Measurements from ENCODE around the gene DCC. TPM values are rescaled to one million over a fixed set of nuclear protein-coding genes. Genes with fewer than 3 reads are reported as not detected.

DCC gene
- total RNA-seq, 2 donors from 2014 or later, result 0.33 TPM; not detected in 1

GRCh38 chr18:52313213-52313612 is 26.8 kb upstream of the DCC start:
- Histone ChIP-seq H3K9me3 (no peaks in the 10 kb centered on the region), H3K4me3 (no peak overlapping the region), H3K27ac (no peak overlapping the region), H3K27me3 (no peaks in the 10 kb centered on the region), H3K36me3 (replicated peaks in 1 of 2; ENCODE audit: insufficient read depth in 1 of 2, low read depth in 2 of 2) (no peaks in the 10 kb centered on the region), H3K4me1 (peaks cover 14% of the 10 kb centered on the region)
- no peak for DNase-seq
- TF ChIP-seq POLR2A (IDR thresholded peaks at IDR 0.05) (no peak), CTCF (IDR thresholded peaks at IDR 0.05) (no peak)
- no peak for ATAC-seq
- intact Hi-C loops (cut with DNase I), result no loop called here
- WGBS, 2 donors, result 15 to 19% methylated on average over 2 of the region's 2 CpGs

GRCh38 chr18:52319424-52319983 is 20.5 kb upstream of the DCC start:
- Histone ChIP-seq H3K4me1 (no peaks in the 10 kb centered on the region), H3K4me3 (no peak overlapping the region), H3K36me3 (replicated peaks in 1 of 2; ENCODE audit: insufficient read depth in 1 of 2, low read depth in 2 of 2) (no peaks in the 10 kb centered on the region), H3K27me3 (no peaks in the 10 kb centered on the region), H3K27ac (no peak overlapping the region), H3K9me3 (no peaks in the 10 kb centered on the region)
- TF ChIP-seq CTCF (IDR thresholded peaks at IDR 0.05), result no peak
- TF ChIP-seq POLR2A (IDR thresholded peaks at IDR 0.05), result no peak
- intact Hi-C loops (cut with DNase I), result no loop called here
- 65 to 72% methylated on average over 6 of the region's 6 CpGs for WGBS, 2 donors
- ATAC-seq, result no peak
- DNase-seq, result no peak

- intact Hi-C loops (cut with DNase I), result no loop called here
Observed at GRCh38 chr18:52322307-52322706, 17.7 kb upstream of the DCC start.

GRCh38 chr18:52323802-52324201 is 16.2 kb upstream of the DCC start:
- TF ChIP-seq POLR2A (IDR thresholded peaks at IDR 0.05) (no peak), CTCF (IDR thresholded peaks at IDR 0.05) (no peak)
- Histone ChIP-seq H3K27ac (no peak overlapping the region), H3K4me1 (no peaks in the 10 kb centered on the region), H3K36me3 (replicated peaks in 1 of 2; ENCODE audit: insufficient read depth in 1 of 2, low read depth in 2 of 2) (no peaks in the 10 kb centered on the region), H3K4me3 (no peak overlapping the region), H3K27me3 (no peaks in the 10 kb centered on the region), H3K9me3 (no peaks in the 10 kb centered on the region)
- ATAC-seq (no peak), DNase-seq (no peak)
- WGBS, 2 donors, result 40 to 44% methylated on average over 2 of the region's 2 CpGs
- intact Hi-C loops (cut with DNase I), result no loop called here

More at GRCh38 chr18:52322307-52322706, 17.7 kb upstream of the DCC start:
- no peak for DNase-seq
- Histone ChIP-seq H3K27me3 (no peaks in the 10 kb centered on the region), H3K36me3 (replicated peaks in 1 of 2; ENCODE audit: insufficient read depth in 1 of 2, low read depth in 2 of 2) (no peaks in the 10 kb centered on the region), H3K27ac (no peak overlapping the region), H3K9me3 (no peaks in the 10 kb centered on the region), H3K4me1 (no peaks in the 10 kb centered on the region), H3K4me3 (no peak overlapping the region)
- ATAC-seq, result no peak
- no peak for TF ChIP-seq CTCF (IDR thresholded peaks at IDR 0.05)
- no peak for TF ChIP-seq POLR2A (IDR thresholded peaks at IDR 0.05)

- H3K27ac ChIP-seq, result no peak overlapping the region
- ATAC-seq (no peak), DNase-seq (no peak)
- no peaks in the 10 kb centered on the region for H3K36me3 ChIP-seq (replicated peaks in 1 of 2; ENCODE audit: insufficient read depth in 1 of 2, low read depth in 2 of 2)
- H3K27me3 ChIP-seq, result no peaks in the 10 kb centered on the region
- no peaks in the 10 kb centered on the region for H3K9me3 ChIP-seq
- TF ChIP-seq POLR2A (IDR thresholded peaks at IDR 0.05), result no peak
- TF ChIP-seq CTCF (IDR thresholded peaks at IDR 0.05), result no peak
- 59 to 63% methylated on average over 1 of the region's 1 CpG for WGBS, 2 donors
- intact Hi-C loops (cut with DNase I), result no loop called here
- no peak overlapping the region for H3K4me3 ChIP-seq
- no peaks in the 10 kb centered on the region for H3K4me1 ChIP-seq
Observed at GRCh38 chr18:52325997-52326396, 14.0 kb upstream of the DCC start.

Data from body of pancreas (tissue), 4 donors.